C4-2B (cell line): ENCODE measurements around the gene PREX1.

Source experiments
- CTCF ChIP-seq: fragments of 450-650 bp; conservative IDR thresholded peaks from 2 replicates; pipeline ENCODE4 v1.5.1; 2017; ENCODE audit warnings: mild to moderate bottlenecking
- ZFX ChIP-seq: fragments of 450-650 bp; IDR thresholded peaks from 2 replicates; pipeline ENCODE4 v1.6.1; 2017

GRCh38 chr20:48716541-48716940 lies 111.3 kb downstream of the PREX1 start:
- TF ChIP-seq CTCF, result no peak
- no peak for TF ChIP-seq ZFX
